GM12892 (cell line): Measurements from ENCODE around the gene EPHB1.

Source experiments
- POLR2A ChIP-seq: IDR thresholded peaks from 2 replicates; pipeline ENCODE4 v1.6.1; 2011; ENCODE audit warnings: low read depth, low read length, control low read depth
- POLR2AphosphoS5 ChIP-seq: IDR thresholded peaks from 2 replicates; pipeline ENCODE4 v1.6.1; 2011; ENCODE audit warnings: low read depth, low read length, control low read depth

- TF ChIP-seq POLR2AphosphoS5 (no peak), POLR2A (no peak)
Observed at GRCh38 chr3:134887536-134887935, 92.5 kb downstream of the EPHB1 start.
